Measurements from ENCODE around the gene MARCHF2. TPM values are rescaled to one million over a fixed set of nuclear protein-coding genes. Genes with fewer than 3 reads are reported as not detected.
"Not testable (repeated sequence)": the region's sequence is repeated elsewhere in the genome, so short reads cannot be mapped to it uniquely, and the experiment has no call there.

Gene MARCHF2
- total RNA-seq, 3 donors from 2014 or later (not counting 1 experiment from before 2014, with no cell fraction given): 32.4 to 42.3 (median 37.2) TPM

DNA sequence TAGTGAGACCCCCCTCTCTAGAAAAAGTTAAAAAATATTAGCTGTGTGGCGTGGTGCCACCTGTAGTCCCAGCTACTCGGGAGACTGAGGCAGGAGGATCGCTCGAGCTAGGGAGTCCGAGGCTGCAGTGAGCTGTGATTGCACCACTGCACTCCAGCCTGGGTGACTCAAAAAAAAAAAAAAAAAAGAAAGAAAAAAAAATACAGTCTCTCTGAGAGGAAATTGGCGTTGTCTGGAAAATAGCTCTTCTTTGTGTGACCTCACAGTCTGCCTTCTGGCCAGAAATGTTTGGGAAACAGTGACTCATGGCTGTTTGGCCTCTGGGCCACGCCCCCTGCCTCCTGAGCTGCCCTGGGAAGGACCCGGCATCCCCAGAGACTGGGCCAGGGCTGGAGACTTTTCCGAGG, 10.7 kb downstream of the MARCHF2 start:
- H3K9me3 ChIP-seq (ENCODE audit: control insufficient read depth, insufficient read depth, low read length): no peaks in the 10 kb centered on the region
- H3K4me3 ChIP-seq (ENCODE audit: low read length): no peak overlapping the region
- no peak overlapping the region for H3K27ac ChIP-seq (ENCODE audit: low read length)
- Mint-ChIP-seq H3K4me3 (no peak overlapping the region), H3K27ac (no peak overlapping the region), H3K27me3 (ENCODE audit: low read depth in 2 of 2) (no peaks in the 10 kb centered on the region), H3K4me1 (no peaks in the 10 kb centered on the region), H3K36me3 (no peaks in the 10 kb centered on the region), H3K9me3 (no peaks in the 10 kb centered on the region)
- DNase-seq (no peak), ATAC-seq (no peak)
- no peaks in the 10 kb centered on the region for H3K4me1 ChIP-seq (ENCODE audit: control insufficient read depth, insufficient read depth, low read length)
- H3K36me3 ChIP-seq (ENCODE audit: control insufficient read depth, insufficient read depth, low read length): peaks cover 10% of the 10 kb centered on the region
- TF ChIP-seq, protein P1, sequence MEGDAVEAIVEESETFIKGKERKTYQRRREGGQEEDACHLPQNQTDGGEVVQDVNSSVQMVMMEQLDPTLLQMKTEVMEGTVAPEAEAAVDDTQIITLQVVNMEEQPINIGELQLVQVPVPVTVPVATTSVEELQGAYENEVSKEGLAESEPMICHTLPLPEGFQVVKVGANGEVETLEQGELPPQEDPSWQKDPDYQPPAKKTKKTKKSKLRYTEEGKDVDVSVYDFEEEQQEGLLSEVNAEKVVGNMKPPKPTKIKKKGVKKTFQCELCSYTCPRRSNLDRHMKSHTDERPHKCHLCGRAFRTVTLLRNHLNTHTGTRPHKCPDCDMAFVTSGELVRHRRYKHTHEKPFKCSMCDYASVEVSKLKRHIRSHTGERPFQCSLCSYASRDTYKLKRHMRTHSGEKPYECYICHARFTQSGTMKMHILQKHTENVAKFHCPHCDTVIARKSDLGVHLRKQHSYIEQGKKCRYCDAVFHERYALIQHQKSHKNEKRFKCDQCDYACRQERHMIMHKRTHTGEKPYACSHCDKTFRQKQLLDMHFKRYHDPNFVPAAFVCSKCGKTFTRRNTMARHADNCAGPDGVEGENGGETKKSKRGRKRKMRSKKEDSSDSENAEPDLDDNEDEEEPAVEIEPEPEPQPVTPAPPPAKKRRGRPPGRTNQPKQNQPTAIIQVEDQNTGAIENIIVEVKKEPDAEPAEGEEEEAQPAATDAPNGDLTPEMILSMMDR (IDR thresholded peaks at IDR 0.05): no peak
- no peaks in the 10 kb centered on the region for H3K27me3 ChIP-seq (ENCODE audit: control insufficient read depth, insufficient read depth, low read length)
- WGBS (ENCODE audit: insufficient coverage): 84% methylated on average over 9 of the region's 9 CpGs
- intact Hi-C loops (cut with micrococcal nuclease): no loop called here

DNA sequence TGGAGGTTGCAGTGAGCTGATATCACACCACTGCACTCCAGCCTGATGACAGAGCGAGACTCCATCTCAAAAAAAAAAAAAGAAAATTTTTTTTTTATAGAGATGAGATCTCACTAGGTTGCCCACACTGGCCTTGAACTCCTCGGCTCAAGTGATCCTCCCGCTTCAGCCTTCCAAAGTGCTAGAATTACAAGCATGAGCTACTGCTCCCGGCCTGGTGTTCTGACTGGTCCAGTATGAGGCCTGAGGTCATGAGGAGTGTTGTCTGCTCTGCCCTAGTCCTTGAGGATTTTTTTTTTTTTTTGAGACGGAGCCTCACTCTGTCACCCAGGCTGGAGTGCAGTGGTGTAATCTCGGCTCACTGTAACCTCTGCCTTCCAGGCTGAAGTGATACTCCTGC, 12.2 kb downstream of the MARCHF2 start:
- DNase-seq; H3K36me3 ChIP-seq (ENCODE audit: control insufficient read depth, insufficient read depth, low read length); H3K27me3 ChIP-seq (ENCODE audit: control insufficient read depth, insufficient read depth, low read length); H3K36me3 Mint-ChIP-seq; H3K27ac ChIP-seq (ENCODE audit: low read length); H3K9me3 Mint-ChIP-seq; ATAC-seq; H3K9me3 ChIP-seq (ENCODE audit: control insufficient read depth, insufficient read depth, low read length); H3K4me3 ChIP-seq (ENCODE audit: low read length); H3K27ac Mint-ChIP-seq; H3K27me3 Mint-ChIP-seq (ENCODE audit: low read depth in 2 of 2); H3K4me1 Mint-ChIP-seq; H3K4me3 Mint-ChIP-seq; H3K4me1 ChIP-seq (ENCODE audit: control insufficient read depth, insufficient read depth, low read length); intact Hi-C loops (cut with micrococcal nuclease): not testable (repeated sequence)
- 92% methylated on average over 5 of the region's 6 CpGs for WGBS (ENCODE audit: insufficient coverage)

DNA sequence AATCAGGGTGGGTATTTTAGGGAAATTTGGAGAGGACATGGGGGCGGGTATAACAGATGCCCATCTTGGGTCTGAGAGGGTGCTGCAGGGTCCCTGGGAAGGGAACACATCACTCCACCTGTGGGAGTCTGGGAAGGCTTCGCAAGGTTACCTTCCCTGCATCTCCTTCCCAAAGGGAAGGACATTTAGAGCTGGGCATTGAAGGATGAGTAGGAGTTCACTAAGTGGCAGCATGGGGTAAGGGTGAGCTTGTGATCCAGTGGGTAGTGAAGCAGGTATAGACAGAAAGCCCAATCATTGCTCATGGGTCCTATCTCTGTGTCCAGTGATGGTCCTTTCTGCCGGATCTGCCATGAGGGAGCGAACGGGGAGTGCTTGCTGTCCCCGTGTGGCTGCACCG, 13.2 kb downstream of the MARCHF2 start:
- Mint-ChIP-seq H3K27ac (no peak overlapping the region), H3K36me3 (no peaks in the 10 kb centered on the region), H3K27me3 (ENCODE audit: low read depth in 2 of 2) (no peaks in the 10 kb centered on the region), H3K4me3 (no peak overlapping the region), H3K9me3 (no peaks in the 10 kb centered on the region), H3K4me1 (peaks cover 0 to 4% of the 10 kb centered on the region in 2 donors)
- no peak for ATAC-seq
- Histone ChIP-seq H3K27ac (ENCODE audit: low read length) (no peak overlapping the region), H3K4me3 (ENCODE audit: low read length) (no peak overlapping the region), H3K36me3 (ENCODE audit: control insufficient read depth, insufficient read depth, low read length) (peaks cover 10% of the 10 kb centered on the region), H3K4me1 (ENCODE audit: control insufficient read depth, insufficient read depth, low read length) (no peaks in the 10 kb centered on the region), H3K9me3 (ENCODE audit: control insufficient read depth, insufficient read depth, low read length) (no peaks in the 10 kb centered on the region), H3K27me3 (ENCODE audit: control insufficient read depth, insufficient read depth, low read length) (no peaks in the 10 kb centered on the region)
- TF ChIP-seq, protein P1 (IDR thresholded peaks at IDR 0.05): no peak
- no peak for DNase-seq
- WGBS (ENCODE audit: insufficient coverage): 98% methylated on average over 7 of the region's 7 CpGs
- intact Hi-C loops (cut with micrococcal nuclease): no loop called here

DNA sequence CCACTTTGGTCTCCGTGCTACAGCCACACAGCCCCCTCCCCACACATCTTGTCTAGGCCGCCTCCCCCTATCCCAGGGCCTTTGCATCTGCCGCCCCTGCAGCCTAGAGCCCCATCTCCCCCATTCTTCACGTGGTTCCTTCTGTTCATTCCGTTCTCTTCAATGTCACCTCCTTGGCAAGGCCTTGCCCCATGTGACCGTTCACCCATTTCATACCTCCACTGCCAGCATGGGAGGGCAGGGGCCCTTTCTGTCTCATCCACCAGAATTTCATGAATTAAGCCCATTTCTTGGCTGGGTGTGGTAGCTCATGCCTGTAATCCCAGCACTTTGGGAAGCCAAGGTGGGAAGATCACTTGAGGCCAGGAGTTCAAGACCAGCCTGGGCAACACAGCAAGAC, 15.9 kb downstream of the MARCHF2 start:
- Histone ChIP-seq H3K4me3 (ENCODE audit: low read length) (no peak overlapping the region), H3K36me3 (ENCODE audit: control insufficient read depth, insufficient read depth, low read length) (peaks cover 2% of the 10 kb centered on the region), H3K4me1 (ENCODE audit: control insufficient read depth, insufficient read depth, low read length) (no peaks in the 10 kb centered on the region), H3K27ac (ENCODE audit: low read length) (no peak overlapping the region), H3K27me3 (ENCODE audit: control insufficient read depth, insufficient read depth, low read length) (no peaks in the 10 kb centered on the region), H3K9me3 (ENCODE audit: control insufficient read depth, insufficient read depth, low read length) (no peaks in the 10 kb centered on the region)
- Mint-ChIP-seq H3K4me1 (peaks cover 0 to 4% of the 10 kb centered on the region in 2 donors), H3K36me3 (no peaks in the 10 kb centered on the region), H3K27ac (no peak overlapping the region), H3K27me3 (ENCODE audit: low read depth in 2 of 2) (no peaks in the 10 kb centered on the region), H3K9me3 (no peaks in the 10 kb centered on the region), H3K4me3 (no peak overlapping the region)
- TF ChIP-seq, protein P1 (IDR thresholded peaks at IDR 0.05): no peak
- no peak for DNase-seq
- WGBS (ENCODE audit: insufficient coverage): 98% methylated on average over 6 of the region's 6 CpGs
- intact Hi-C loops (cut with micrococcal nuclease): no loop called here
- ATAC-seq: no peak
